HG03469 (cell line): ENCODE data around the gene TBC1D2.
"Not testable (repeated sequence)": the region's sequence is repeated elsewhere in the genome, so short reads cannot be mapped to it uniquely, and the experiment has no call there.

Experiments
- ATAC-seq: cut with Tn5 transposase; IDR thresholded peaks from one replicate; pipeline ENCODE4 v1.9.1; 2021; ENCODE audit warnings: mild to moderate bottlenecking, moderate library complexity, moderate number of reproducible peaks; ENCODE audit not compliant: unreplicated experiment

TBC1D2 gene

DNA sequence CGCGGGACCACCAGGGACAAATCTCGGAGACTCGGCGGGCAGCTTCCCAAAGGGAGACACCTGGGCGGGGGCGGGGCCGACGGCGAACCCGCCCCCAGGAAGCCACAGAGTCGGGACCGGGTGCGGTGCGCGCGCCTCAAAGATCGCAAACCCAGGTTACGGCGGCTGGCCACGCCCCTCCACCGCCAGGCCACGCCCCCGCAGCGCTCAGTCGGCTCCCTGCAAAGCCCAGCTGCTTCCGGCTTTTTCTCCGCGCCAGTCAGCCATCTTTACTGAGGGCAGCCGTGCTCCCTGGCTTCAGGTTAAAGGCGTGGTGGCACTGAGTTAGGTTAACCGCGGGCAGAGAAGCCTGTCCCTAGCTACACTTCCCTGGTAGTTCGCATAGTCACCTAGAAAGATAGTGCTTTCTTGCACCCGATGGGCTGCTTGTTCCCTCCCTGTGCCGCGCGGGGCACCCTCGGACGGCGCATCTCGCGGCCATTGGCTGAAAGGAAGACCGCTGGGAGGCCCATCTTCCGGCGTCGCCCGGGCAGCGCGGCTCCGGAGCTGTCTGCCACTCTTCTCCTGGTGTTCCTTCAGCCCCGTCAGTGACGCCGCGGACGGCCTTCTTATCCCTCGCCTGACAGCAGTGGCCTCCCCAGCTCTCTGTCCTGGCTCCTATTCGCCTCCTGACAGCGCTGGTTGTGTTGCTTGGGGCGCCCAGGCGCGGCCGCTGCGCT, at the start of gene TBC1D2:
TSS of gene TBC1D2 (minus strand) at position 72 of the 719 bp plus-strand sequence. CDS start 108 bp downstream, outside the sequence.
- ATAC-seq: peak; percentile 80

DNA sequence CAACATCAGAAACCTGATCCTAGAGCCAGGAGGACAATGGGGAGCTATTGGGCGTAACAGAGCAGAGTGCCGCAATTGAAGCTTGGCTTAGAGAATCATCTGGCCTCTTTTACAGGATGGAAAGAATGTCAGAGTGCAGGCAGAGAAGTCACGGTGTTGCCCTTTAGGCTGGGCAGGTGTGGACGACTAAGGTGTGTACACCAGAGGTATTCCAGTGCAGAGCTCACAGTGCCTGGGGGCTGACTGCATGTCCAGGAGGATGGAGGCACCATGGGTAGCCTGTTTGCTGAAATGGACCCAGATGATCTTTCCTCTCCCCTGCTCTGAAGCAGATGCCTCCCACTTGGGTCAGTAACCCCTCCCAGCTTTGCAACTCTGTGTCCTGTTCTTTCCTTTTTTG, 48.9 kb upstream of the TBC1D2 start:
- ATAC-seq: no peak

DNA sequence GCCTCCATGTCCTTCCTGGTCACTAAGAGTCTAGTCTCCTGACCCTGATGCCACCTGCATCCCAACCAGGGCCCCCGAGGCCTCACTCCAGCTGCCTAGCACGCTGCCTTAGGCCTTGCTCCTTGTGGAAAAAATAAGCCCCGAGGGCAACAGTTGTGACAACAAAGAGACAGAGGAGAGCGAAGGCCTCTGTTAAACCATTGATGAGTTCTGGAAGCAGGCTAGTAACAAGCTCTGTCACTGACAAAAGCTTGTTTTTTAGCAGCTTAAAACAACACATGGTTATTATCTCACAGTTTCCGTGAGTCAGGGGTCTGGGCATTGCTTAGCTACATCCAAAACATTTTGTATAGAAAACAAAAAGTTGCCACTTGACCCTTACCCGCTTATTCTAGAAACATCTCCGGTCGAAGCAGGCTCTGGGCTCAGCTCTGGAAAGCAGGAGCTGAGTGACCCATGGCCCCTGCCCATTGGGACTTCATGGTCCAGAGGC, 48.2 kb upstream of the TBC1D2 start:
- no peak for ATAC-seq

- no peak for ATAC-seq
Observed at GRCh38 chr9:98302938-98303632, 47.6 kb upstream of the TBC1D2 start.

GRCh38 chr9:98302150-98302549, 46.7 kb upstream of the TBC1D2 start:
- ATAC-seq: no peak

- no peak for ATAC-seq
Observed at GRCh38 chr9:98300611-98301010, 45.2 kb upstream of the TBC1D2 start.

DNA sequence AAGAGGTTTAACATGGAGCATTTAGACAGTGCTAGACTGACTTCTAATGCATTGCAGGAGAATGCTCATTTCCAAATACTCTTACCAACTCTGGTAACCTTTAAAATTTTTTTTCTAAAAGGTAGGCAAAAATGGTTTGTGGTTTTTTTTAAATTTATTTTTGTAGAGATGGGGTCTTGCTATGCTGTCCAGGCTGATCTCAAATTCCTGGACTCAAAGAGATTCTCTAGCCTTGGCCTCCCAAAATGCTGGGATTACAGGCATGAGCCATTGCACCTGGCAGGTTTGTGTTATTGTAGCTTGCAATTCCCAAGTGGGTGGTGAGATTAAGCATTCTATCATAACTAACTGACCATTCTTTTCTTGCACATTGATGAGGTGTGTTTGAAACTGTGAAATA, 43.0 kb upstream of the TBC1D2 start:
- ATAC-seq: no peak

GRCh38 chr9:98295824-98296223, 40.4 kb upstream of the TBC1D2 start:
- no peak for ATAC-seq

GRCh38 chr9:98291820-98292219, 36.4 kb upstream of the TBC1D2 start:
- ATAC-seq: no peak

- no peak for ATAC-seq
Observed at GRCh38 chr9:98290411-98290810, 35.0 kb upstream of the TBC1D2 start.

DNA sequence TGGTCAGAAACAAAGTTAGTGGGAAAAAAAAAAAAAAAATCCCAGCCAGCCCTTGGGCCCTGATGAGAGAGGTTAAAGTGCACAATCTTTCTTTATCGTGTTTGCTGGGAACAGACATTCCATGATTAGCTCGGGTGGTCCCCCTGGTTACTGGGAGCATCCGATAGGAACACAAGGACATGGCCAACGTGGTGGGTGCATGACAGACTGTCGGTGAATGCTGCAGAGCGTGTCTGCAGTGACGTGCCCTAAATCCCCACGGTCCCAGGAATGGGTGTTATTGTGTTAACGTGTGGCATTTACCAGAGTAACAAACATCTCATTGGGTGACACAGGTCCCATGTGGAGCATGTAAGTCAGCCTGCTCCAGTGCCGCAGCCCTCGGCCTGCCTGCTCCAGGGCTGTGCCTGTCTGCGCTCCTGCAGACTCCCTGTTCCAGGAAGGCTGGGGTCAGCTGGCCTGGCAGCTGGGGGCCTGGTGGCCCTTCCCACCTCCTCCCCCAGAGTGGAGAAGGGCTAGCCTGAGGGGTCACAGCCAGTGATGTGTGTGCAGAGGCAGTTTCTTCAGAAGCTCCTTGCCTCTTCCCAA, 34.3 kb upstream of the TBC1D2 start:
- ATAC-seq: no peak

GRCh38 chr9:98288881-98289280, 33.4 kb upstream of the TBC1D2 start:
- ATAC-seq: no peak

DNA sequence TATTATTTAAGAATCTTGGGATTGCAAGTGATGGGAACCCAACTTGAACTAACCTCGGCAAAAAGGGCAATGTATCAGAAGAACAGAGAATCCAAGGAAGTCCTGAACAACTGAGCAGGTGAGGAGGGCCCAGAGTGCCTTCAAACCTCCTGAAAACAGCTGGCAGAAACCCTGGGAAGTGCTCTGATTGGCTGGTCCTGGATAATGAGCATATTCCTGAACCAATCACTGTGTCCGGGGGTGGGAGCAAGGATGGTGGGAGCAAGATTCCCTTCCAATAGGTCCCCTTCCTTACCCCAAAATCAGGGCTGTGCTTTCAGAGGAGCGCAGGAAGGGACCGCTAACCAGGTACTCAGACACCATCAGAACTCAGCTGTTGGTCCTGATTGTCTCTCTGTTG, 31.9 kb upstream of the TBC1D2 start:
- ATAC-seq: no peak

DNA sequence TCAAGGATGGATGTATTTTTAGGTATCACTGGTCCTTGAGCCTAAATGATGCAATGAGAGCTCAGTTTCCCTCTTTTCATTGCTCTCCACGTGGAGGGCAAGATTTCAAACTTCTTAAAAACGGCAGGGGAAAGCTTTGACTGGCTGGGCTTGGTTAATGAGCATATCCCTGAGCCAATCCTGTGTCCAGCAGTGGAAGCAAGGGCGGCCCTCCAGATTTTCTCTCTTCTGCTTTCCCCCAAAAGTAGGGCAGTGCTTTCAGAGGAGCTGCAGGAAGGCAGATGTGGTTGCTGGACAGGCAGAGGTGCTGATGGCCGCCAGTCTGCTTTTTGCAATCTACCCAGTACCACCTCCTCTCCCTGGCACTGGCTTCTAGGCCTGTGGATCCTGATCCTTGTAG, 30.0 kb upstream of the TBC1D2 start:
- no peak for ATAC-seq

- ATAC-seq: no peak
Observed at GRCh38 chr9:98284754-98285153, 29.3 kb upstream of the TBC1D2 start.

GRCh38 chr9:98283143-98283542, 27.7 kb upstream of the TBC1D2 start:
- not testable (repeated sequence) for ATAC-seq

GRCh38 chr9:98281281-98281680, 25.8 kb upstream of the TBC1D2 start:
- ATAC-seq: no peak

- ATAC-seq: no peak
Observed at GRCh38 chr9:98280574-98280973, 25.1 kb upstream of the TBC1D2 start.

- no peak for ATAC-seq
Observed at GRCh38 chr9:98280162-98280561, 24.7 kb upstream of the TBC1D2 start.

- ATAC-seq: no peak
Observed at GRCh38 chr9:98276907-98277469, 21.5 kb upstream of the TBC1D2 start.

DNA sequence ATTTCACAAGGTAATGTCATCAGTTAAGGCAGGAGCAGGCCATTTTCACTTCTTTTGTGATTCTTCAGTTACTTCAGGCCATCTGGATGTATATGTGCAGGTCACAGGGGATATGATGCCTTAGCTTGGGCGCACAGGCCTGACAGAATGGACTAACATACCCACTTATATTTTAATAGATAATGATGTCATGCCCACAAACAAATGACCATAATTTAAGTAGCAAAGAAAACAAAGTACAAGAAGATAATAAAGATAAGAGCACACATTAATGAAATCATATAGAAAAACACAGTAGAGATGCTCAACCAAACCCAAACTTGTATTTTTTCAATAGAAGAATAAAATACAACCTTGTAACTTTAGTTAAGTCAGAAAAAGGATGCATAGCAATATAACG, 19.7 kb upstream of the TBC1D2 start:
- ATAC-seq: no peak

- no peak for ATAC-seq
Observed at GRCh38 chr9:98272083-98272482, 16.6 kb upstream of the TBC1D2 start.
